Stimulated activated CD8-positive, alpha-beta memory T cell treated with anti-CD3 and anti-CD28 coated beads, Interleukin-12 subunit alpha, Interleukin-12 subunit beta, amount 100 ng/mL, for 24 hours (primary cell): Measurements from ENCODE around the gene CLCF1.

Experiments
- DNase-seq: peaks from one replicate; pipeline ENCODE4 v3.0.0-alpha.2; 2020; ENCODE audit errors: extremely low read depth

CLCF1 gene

GRCh38 chr11:67374571-67375281, 1.3 kb upstream of the CLCF1 start:
- no peak for DNase-seq

GRCh38 chr11:67373648-67374570, 511 bp upstream of the CLCF1 start:
- DNase-seq, result no peak

GRCh38 chr11:67372321-67372992, 941 bp downstream of the CLCF1 start:
- no peak for DNase-seq

- DNase-seq, result no peak
These were observed 1.5 kb downstream of the CLCF1 start for GRCh38 chr11:67371911-67372320.

- no peak for DNase-seq
These were observed 2.0 kb downstream of the CLCF1 start for GRCh38 chr11:67371189-67371910.

GRCh38 chr11:67370351-67371076, 2.9 kb downstream of the CLCF1 start:
- no peak for DNase-seq

GRCh38 chr11:67369801-67370284, 3.6 kb downstream of the CLCF1 start:
- no peak for DNase-seq

GRCh38 chr11:67369275-67369674, 4.1 kb downstream of the CLCF1 start:
- no peak for DNase-seq

- no peak for DNase-seq
These were observed 4.8 kb downstream of the CLCF1 start for GRCh38 chr11:67368621-67369020.

GRCh38 chr11:67367761-67368227, 5.6 kb downstream of the CLCF1 start:
- no peak for DNase-seq

GRCh38 chr11:67366961-67367760, 6.2 kb downstream of the CLCF1 start:
- DNase-seq, result no peak

GRCh38 chr11:67366546-67366945, 6.9 kb downstream of the CLCF1 start:
- no peak for DNase-seq

- no peak for DNase-seq
These were observed 7.5 kb downstream of the CLCF1 start for GRCh38 chr11:67365736-67366444.

- DNase-seq, result no peak
These were observed 8.3 kb downstream of the CLCF1 start for GRCh38 chr11:67364783-67365722.

GRCh38 chr11:67364169-67364568, 9.2 kb downstream of the CLCF1 start:
- no peak for DNase-seq

GRCh38 chr11:67357831-67358670, 15.3 kb downstream of the CLCF1 start:
- no peak for DNase-seq

- no peak for DNase-seq
These were observed 16.4 kb downstream of the CLCF1 start for GRCh38 chr11:67356864-67357561.
